GM18868 (cell line): ENCODE results near the gene STK25.

Source experiments
- ATAC-seq: cut with Tn5 transposase; IDR thresholded peaks from one replicate; pipeline ENCODE4 v1.9.1; 2021; ENCODE audit warnings: mild to moderate bottlenecking, moderate library complexity; ENCODE audit not compliant: unreplicated experiment

Gene STK25

DNA sequence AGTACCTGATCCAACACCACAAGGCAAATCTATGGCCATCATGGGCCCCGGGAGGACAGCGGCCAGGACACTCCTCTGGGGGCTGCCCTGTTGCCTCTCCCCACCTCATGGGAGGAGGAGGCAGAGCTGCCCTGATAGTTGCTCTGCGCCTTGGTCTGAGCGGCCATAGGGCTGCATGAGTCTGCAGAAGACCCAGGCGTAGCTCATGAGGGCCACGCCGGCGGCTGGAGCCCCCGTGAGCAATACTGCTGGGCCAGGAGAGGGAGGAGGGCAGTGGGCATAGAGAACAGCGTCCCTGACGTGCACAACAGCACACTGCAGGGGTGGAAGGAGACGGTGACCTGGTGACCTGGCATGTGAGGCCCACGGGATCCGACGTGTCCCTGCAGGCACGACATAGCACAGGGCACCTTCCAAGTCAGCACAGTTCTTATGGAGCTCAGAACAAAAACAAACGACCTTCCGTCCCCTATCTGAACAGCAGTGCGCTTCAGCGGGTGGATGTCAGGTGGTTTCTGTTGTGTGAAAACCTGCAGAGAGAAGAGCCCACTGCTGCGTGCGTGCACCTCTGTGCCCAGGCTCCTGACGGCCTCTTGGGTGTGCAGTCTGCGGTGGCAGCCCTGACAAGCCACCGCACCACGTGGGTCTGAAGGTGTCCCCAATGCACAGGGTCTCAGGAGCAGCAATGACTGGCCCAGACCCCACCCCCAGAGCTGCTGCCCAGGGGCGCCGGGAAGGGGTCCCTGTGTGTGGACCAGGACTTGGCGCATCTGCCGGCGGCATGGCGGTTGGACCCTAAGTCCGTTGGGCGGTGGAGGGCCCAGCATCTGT, 13.0 kb downstream of the STK25 start:
- no peak for ATAC-seq

GRCh38 chr2:241494311-241494908, 14.0 kb downstream of the STK25 start:
- ATAC-seq = no peak

GRCh38 chr2:241493092-241493491, 15.3 kb downstream of the STK25 start:
- ATAC-seq = no peak

- no peak for ATAC-seq
Observed at GRCh38 chr2:241492174-241492565, 16.2 kb downstream of the STK25 start.

- ATAC-seq = no peak
Observed at GRCh38 chr2:241491549-241492173, 16.7 kb downstream of the STK25 start.

DNA sequence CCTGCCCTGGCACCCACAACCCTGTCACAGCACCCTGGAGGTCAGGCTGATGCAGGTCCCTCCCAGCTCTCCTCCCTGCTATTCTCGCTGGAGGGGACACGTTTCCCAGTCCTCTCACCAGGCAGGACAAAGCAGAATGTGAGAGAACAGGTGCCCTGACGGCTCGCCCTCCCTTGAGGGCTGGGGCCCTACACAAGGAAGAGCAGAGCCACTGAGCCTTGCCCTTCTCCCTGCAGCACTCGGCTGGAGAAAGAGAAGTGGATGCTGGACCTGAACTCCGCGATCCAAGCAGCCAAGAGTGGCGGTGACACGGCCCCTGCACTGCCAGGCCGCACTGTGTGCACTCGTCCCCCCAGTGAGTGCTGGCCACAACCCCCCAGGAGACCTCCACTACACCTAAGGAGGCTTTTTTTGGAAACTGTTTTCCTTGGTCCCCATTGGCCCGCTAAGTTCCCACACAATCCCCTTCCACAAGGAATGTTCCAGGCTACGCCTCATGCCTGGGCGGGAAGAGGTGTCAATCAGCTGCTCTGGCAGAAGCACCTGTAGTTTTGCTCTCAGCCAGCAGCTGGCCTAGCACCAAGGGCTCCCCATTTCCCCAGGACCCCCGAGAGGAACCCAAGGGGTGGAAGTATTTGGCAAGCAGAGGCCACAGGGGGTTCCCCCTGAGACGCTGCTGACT, 17.4 kb downstream of the STK25 start:
- ATAC-seq = no peak

DNA sequence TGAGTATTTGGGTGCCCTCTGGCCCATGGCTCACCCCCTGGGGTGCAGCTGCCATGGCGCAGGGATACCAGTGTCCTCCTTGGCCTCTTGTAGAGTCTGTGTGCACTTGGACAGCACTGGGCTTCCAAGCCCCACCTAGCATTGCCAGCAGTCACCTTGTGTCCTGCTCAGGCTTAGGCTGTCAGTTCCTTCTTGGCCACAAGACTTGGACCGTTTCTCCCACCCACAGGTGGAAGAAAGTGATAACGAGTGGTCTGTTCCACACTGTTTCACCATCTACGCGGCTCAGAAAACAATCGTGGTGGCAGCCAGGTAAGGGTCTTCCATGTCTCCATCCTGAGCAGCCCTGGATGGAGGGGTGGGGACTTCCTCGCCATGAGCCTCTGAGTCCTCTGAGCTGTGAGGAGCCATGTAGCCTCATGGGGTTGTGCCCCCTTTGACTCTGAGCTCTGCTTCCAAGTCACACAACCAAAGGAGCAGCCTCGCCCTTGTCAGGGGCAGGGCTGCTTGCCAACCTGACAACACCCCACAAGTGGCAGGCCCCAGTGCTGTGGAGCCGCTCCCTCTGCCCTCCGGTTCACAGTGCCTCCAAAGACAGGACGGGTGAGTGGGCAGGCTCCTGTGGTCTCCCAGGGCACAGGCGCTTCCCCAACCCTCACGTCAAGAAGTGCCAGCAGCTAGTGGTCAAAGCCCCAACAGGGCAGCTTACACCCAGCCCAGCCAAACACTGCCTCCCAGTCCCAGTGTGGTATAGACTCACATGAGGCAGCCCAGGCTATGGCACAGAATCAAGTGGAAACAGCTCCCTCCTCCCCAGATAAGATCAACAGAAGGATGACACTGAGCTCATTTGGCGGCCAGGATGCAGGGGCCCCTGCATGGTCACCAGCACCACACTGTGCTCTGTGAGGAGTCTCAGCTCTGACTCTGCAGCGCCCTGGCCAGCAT, 18.4 kb downstream of the STK25 start:
- ATAC-seq = no peak

DNA sequence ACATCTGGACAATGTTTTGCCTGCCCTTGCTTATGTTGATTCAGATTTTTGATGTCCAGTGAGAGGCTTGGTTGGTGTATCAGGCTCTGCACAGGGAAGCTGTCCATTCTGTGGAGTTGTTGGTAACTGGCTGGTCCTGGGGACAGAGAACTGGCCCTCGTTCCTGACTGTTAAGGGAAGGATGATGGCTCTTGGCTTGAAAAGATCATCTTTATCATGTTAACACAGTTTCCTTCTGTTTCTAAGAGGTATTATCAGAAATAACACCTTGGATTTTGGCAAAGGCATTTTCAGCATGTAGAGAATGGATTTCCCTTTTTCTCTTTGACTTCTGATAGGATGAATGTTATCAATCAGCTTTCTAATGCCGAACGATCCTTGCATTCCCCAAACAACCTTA, 19.3 kb downstream of the STK25 start:
- no peak for ATAC-seq

- no peak for ATAC-seq
Observed at GRCh38 chr2:241485172-241485911, 23.0 kb downstream of the STK25 start.

DNA sequence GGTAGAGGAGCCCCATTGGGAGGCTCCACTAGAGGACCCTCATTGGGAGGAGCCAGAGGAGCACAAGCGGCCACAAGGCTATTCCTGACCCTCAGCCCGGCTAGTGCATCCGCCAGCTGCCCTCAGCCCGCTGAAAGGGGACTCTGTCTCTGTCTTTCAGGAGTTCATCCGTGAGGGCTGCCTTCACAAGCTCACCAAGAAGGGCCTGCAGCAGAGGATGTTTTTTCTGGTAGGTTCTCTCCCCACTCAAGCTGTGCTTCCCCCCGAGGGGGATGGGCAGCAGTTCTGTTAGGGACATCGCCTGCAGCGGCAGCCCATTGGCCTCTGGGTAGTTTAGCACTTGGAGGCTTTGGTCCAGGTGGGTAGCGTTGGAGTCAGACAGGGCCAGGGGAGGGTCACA, 25.1 kb downstream of the STK25 start:
- no peak for ATAC-seq

DNA sequence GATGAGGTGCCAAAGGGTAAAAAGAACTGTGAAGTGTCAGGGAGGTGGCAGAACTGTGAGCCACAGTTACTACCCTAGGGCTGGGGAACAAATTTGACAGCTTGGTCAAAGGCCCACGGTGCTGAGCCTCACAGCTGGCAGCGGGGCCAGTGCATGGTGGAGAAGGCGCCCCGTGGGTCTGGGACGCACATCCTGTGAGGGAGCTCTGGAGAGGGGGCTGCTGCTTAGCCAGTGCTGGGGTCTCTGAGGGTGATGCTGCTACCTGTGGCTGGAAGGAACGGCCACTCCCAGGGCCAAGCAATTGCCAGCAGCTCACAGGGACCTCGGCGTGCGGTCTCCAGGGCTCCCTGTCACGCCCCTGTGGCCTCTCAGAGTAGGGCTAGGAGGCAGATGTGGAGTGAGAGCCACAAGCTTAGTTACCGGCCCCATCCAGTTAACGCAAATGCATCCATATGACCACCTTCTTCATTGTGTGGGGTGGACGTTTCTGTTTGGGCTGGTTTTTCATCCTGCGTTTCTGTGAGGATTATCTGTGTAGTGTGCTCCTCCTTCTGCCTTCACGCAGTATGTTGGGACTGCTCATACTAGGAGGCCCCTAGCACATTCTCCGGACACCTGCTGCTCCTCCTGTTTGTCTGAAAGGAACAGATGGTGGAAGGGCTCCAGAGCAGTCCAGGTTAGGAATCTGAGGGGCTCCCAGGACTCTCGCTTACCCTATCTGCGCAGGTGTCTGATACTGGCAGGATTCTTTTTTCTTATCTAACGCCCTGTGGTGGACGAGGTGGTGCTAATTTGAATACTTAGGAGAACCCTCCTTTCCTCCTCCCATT, 26.0 kb downstream of the STK25 start:
- ATAC-seq = no peak

- ATAC-seq = no peak
Observed at GRCh38 chr2:241481687-241482086, 26.7 kb downstream of the STK25 start.

GRCh38 chr2:241479026-241479898, 29.1 kb downstream of the STK25 start:
- ATAC-seq = no peak

- no peak for ATAC-seq
Observed at GRCh38 chr2:241478166-241478565, 30.2 kb downstream of the STK25 start.

DNA sequence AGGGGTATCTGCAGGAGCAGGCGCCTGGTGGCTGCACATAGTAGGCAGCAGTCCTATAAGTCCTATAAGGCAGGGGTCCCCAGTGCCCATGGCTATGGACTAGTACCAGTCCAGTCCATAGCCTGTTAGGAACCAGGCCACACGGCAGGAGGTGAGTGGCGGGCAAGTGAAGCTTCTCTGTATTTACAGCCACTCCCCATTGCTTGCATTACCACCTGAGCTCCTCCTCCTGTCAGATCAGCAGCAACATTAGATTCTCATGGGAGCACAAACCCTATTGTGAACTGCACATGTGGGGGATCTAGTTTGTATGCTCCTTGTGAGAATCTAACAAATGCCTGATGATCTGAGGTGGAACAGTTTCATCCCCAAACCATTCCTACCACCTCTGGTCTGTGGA, 33.1 kb downstream of the STK25 start:
- no peak for ATAC-seq

- ATAC-seq = no peak
Observed at GRCh38 chr2:241473399-241473798, 35.0 kb downstream of the STK25 start.

GRCh38 chr2:241469746-241470145, 38.6 kb downstream of the STK25 start:
- no peak for ATAC-seq

DNA sequence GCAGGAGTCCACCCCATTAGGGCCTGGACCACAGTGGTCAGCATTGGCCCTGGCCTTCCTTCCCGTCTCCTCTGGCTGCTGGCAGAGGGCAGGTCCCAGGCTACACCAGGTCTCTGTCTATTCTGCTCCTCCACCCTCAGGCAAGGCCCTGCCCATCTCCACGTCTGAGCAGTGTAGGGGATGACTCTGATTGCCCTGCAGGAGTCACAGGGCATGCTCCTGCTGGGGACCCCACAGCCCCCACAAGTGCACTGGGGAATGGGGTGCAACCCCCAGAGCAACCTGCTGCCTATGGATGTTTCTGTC, 40.0 kb downstream of the STK25 start:
- no peak for ATAC-seq
